A549 (cell line): ENCODE measurements around the gene ZNF302.

Experiments
- CEBPB ChIP-seq, 2 experiments: fragments of >200 bp in 1 of 2; sonication (Bioruptor Twin) in 1 of 2; formaldehyde crosslinking in 1 of 2; IDR thresholded peaks; 2 replicates each; pipeline ENCODE4 v1.6.1; 2012 to 2016
- CTCF ChIP-seq: fragments of >200 bp; sonication (Bioruptor Twin); formaldehyde crosslinking; IDR thresholded peaks from 3 replicates; pipeline ENCODE4 v1.5.1; 2016
- EP300 ChIP-seq, 2 experiments: fragments of >200 bp; sonication (Bioruptor Twin); formaldehyde crosslinking; IDR thresholded peaks; 2 replicates in 1 of 2; 3 replicates in 1 of 2; pipeline ENCODE4 v1.6.1; 2016 to 2017
- HMGXB4 ChIP-seq: fragments of 250-450 bp; sonication (Bioruptor Pico); IDR thresholded peaks from 2 replicates; pipeline ENCODE4 v1.5.0; 2021; ENCODE audit warnings: mild to moderate bottlenecking, moderate library complexity, borderline replicate concordance
- MYC ChIP-seq: IDR thresholded peaks from 2 replicates; pipeline ENCODE4 v1.6.1; 2012; ENCODE audit warnings: mild to moderate bottlenecking, inconsistent platforms, low read length, improper control_type of control experiment, borderline replicate concordance
- PHF8 ChIP-seq: fragments of 200-600 bp; sonication (generic); IDR thresholded peaks from 2 replicates; pipeline ENCODE4 v1.6.1; 2016; ENCODE audit warnings: low read depth, mild to moderate bottlenecking, antibody characterized with exemption, moderate library complexity, borderline replicate concordance
- POLR2A ChIP-seq: IDR thresholded peaks from 2 replicates; pipeline ENCODE4 v1.6.1; 2012; ENCODE audit warnings: mild to moderate bottlenecking, low read length
- RFX5 ChIP-seq: fragments of 450-650 bp; IDR thresholded peaks from 2 replicates; pipeline ENCODE4 v1.7.1; 2014; ENCODE audit warnings: antibody characterized with exemption, mild to moderate bottlenecking, moderate library complexity
- ZNF302 ChIP-seq: fragments of 250-450 bp; sonication (Bioruptor Pico); IDR thresholded peaks from 2 replicates; pipeline ENCODE4 v1.9.0; 2021; ENCODE audit warnings: inconsistent platforms, mild to moderate bottlenecking, moderate library complexity
- TF ChIP-seq, protein P1 (sequence below): fragments of 200-600 bp; sonication (generic); IDR thresholded peaks from 2 replicates; pipeline ENCODE4 v1.6.1; 2016; ENCODE audit warnings: antibody characterized with exemption, mild to moderate bottlenecking, moderate library complexity

DNA sequence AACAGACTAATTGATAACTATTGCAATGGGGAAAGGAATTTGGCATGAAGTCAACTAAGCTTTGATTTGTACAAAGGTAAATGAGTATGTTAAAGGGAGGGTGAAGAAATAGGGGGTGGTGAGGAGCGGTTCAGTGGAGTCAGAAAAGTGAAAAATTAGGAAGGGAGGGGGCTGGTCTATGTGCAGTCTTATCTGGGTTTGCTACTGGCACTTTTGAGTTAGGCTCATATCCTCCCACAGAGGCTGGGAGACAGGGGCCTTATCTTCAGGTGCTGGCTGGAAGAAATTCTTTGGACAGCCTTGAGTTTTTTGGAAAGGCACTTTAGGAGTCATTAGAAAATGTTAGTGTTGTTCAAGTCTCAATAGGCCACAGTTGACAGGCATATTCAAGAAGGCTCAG lies 11.1 kb downstream of the ZNF302 start:
- TF ChIP-seq CTCF (no peak), POLR2A (no peak), RFX5 (no peak), ZNF302 (CRISPR knock-in tag) (no peak), HMGXB4 (CRISPR knock-in tag) (no peak), CEBPB (IDR thresholded peaks at IDR 0.05) (no peak), EP300 (IDR thresholded peaks at IDR 0.05) (no peak), MYC (no peak), PHF8 (no peak)
- TF ChIP-seq, protein P1, sequence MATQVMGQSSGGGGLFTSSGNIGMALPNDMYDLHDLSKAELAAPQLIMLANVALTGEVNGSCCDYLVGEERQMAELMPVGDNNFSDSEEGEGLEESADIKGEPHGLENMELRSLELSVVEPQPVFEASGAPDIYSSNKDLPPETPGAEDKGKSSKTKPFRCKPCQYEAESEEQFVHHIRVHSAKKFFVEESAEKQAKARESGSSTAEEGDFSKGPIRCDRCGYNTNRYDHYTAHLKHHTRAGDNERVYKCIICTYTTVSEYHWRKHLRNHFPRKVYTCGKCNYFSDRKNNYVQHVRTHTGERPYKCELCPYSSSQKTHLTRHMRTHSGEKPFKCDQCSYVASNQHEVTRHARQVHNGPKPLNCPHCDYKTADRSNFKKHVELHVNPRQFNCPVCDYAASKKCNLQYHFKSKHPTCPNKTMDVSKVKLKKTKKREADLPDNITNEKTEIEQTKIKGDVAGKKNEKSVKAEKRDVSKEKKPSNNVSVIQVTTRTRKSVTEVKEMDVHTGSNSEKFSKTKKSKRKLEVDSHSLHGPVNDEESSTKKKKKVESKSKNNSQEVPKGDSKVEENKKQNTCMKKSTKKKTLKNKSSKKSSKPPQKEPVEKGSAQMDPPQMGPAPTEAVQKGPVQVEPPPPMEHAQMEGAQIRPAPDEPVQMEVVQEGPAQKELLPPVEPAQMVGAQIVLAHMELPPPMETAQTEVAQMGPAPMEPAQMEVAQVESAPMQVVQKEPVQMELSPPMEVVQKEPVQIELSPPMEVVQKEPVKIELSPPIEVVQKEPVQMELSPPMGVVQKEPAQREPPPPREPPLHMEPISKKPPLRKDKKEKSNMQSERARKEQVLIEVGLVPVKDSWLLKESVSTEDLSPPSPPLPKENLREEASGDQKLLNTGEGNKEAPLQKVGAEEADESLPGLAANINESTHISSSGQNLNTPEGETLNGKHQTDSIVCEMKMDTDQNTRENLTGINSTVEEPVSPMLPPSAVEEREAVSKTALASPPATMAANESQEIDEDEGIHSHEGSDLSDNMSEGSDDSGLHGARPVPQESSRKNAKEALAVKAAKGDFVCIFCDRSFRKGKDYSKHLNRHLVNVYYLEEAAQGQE = no peak
